NB4 (cell line): ENCODE data around the gene AP3S2.

Experiments used
- DNase-seq: peaks from one replicate; pipeline ENCODE4 v3.0.0; 2010; ENCODE audit warnings: low read depth
- H3K4me3 ChIP-seq: one replicate; pipeline ENCODE4 v1.5.1; 2011; ENCODE audit warnings: mild to moderate bottlenecking, low read depth, low read length, moderate library complexity
- CTCF ChIP-seq: IDR thresholded peaks from one replicate; pipeline ENCODE4 v1.5.1; 2012; ENCODE audit warnings: low read depth, low read length
- MAX ChIP-seq: IDR thresholded peaks from 2 replicates; pipeline ENCODE4 v1.6.1; 2011; ENCODE audit warnings: low read depth, low read length
- MYC ChIP-seq: IDR thresholded peaks from 2 replicates; pipeline ENCODE4 v1.6.1; 2011; ENCODE audit warnings: low read depth, low read length
- POLR2A ChIP-seq: IDR thresholded peaks from 2 replicates; pipeline ENCODE4 v1.6.1; 2011; ENCODE audit warnings: mild to moderate bottlenecking; ENCODE audit not compliant: insufficient read length; ENCODE audit errors: extremely low read depth

Gene AP3S2

GRCh38 chr15:89878323-89878722, 15.5 kb downstream of the AP3S2 start:
- DNase-seq = no peak
- TF ChIP-seq POLR2A (no peak), MAX (no peak), MYC (no peak), CTCF (no peak)
- no peak overlapping the region for H3K4me3 ChIP-seq

- TF ChIP-seq CTCF (no peak), MYC (no peak), POLR2A (no peak), MAX (no peak)
- DNase-seq = no peak
- H3K4me3 ChIP-seq = no peak overlapping the region
These were observed 16.7 kb downstream of the AP3S2 start for GRCh38 chr15:89877083-89877425.

GRCh38 chr15:89876396-89877082, 17.3 kb downstream of the AP3S2 start:
- no peak for TF ChIP-seq POLR2A
- TF ChIP-seq CTCF = no peak
- H3K4me3 ChIP-seq = no peak overlapping the region
- DNase-seq = no peak

- H3K4me3 ChIP-seq = no peak overlapping the region
These were observed 18.1 kb downstream of the AP3S2 start for GRCh38 chr15:89875741-89876140.

GRCh38 chr15:89874926-89875564, 18.7 kb downstream of the AP3S2 start:
- H3K4me3 ChIP-seq = no peak overlapping the region
- peak; percentile 88 for DNase-seq
- TF ChIP-seq MYC = peak; percentile 98
- peak; percentile 99 for TF ChIP-seq MAX
- TF ChIP-seq CTCF = peak; percentile 98
- TF ChIP-seq POLR2A = no peak

More at GRCh38 chr15:89875741-89876140, 18.1 kb downstream of the AP3S2 start:
- DNase-seq = no peak
- no peak for TF ChIP-seq CTCF
- TF ChIP-seq MYC = no peak
- no peak for TF ChIP-seq MAX
- no peak for TF ChIP-seq POLR2A
